Fibroblast of lung (primary cell): ENCODE results near the gene CLUH. TPM values are rescaled to one million over a fixed set of nuclear protein-coding genes. Genes with fewer than 3 reads are reported as not detected.

Experiments used
- DNase-seq, 2 donors: peaks; one replicate each; pipeline versions ENCODE4 v3.0.0 to v3.0.0-alpha.2; 2010; ENCODE audit warnings: low read depth in 2 of 2
- H2AFZ ChIP-seq: 2 replicates; pipeline ENCODE4 v1.5.1; 2012; ENCODE audit warnings: low read length, control low read depth, inconsistent platforms
- H3K27ac ChIP-seq: 2 replicates; pipeline ENCODE4 v1.5.1; 2011; ENCODE audit warnings: low read length, control low read depth; ENCODE audit not compliant: insufficient read depth
- H3K27me3 ChIP-seq: 2 replicates; pipeline ENCODE4 v1.5.1; 2011; ENCODE audit warnings: mild to moderate bottlenecking, low read length; ENCODE audit not compliant: control insufficient read depth, insufficient read depth
- H3K36me3 ChIP-seq: 2 replicates; pipeline ENCODE4 v1.5.1; 2011; ENCODE audit warnings: low read length; ENCODE audit not compliant: control insufficient read depth, insufficient read depth
- H3K4me1 ChIP-seq: 2 replicates; pipeline ENCODE4 v1.5.1; 2011; ENCODE audit warnings: low read length; ENCODE audit not compliant: control insufficient read depth, insufficient read depth; ENCODE audit errors: extremely low read depth
- H3K4me2 ChIP-seq: 2 replicates; pipeline ENCODE4 v1.5.1; 2011; ENCODE audit warnings: low read length, control low read depth; ENCODE audit not compliant: insufficient read depth; ENCODE audit errors: extremely low read depth
- H3K4me3 ChIP-seq, 4 experiments: fragments of 200-600 bp in 1 of 4; sonication (generic) in 1 of 4; replicated peaks in 1 of 4; 2 replicates each; pipeline ENCODE4 v1.5.1; 2011 to 2016; ENCODE audit warnings: low read length in 4 of 4, low read depth in 3 of 4, mild to moderate bottlenecking in 3 of 4, control low read depth in 2 of 4, inconsistent platforms in 1 of 4, mixed read lengths in 1 of 4; ENCODE audit not compliant: insufficient read depth in 1 of 4; ENCODE audit errors: control extremely low read depth in 1 of 4
- H3K79me2 ChIP-seq: 2 replicates; pipeline ENCODE4 v1.5.1; 2012; ENCODE audit warnings: mild to moderate bottlenecking, low read length, inconsistent platforms; ENCODE audit not compliant: control insufficient read depth, insufficient read depth
- H3K9ac ChIP-seq: 2 replicates; pipeline ENCODE4 v1.5.1; 2011; ENCODE audit warnings: mild to moderate bottlenecking, low read length, control low read depth; ENCODE audit not compliant: insufficient read depth
- H3K9me3 ChIP-seq: 2 replicates; pipeline ENCODE4 v1.5.1; 2012; ENCODE audit warnings: low read depth, low read length; ENCODE audit not compliant: control insufficient read depth, insufficient read depth
- H4K20me1 ChIP-seq: 2 replicates; pipeline ENCODE4 v1.5.1; 2011; ENCODE audit warnings: low read length; ENCODE audit not compliant: control insufficient read depth, insufficient read depth; ENCODE audit errors: extremely low read depth
- EZH2 ChIP-seq: IDR thresholded peaks from 2 replicates; pipeline ENCODE4 v1.5.1; 2012; ENCODE audit warnings: low read length, control low read depth, mild to moderate bottlenecking; ENCODE audit errors: missing control alignments
- polyA plus RNA-seq, 2 donors: library from polyadenylated mRNA; depleted of rRNA in 1 of 2; stranded (reverse) in 1 of 2; unstranded in 1 of 2; fragments of >200 nt; gene quantifications; 2 replicates each; pipeline ENCODE4 v1.2.1, GENCODE V29; 2011 to 2012; ENCODE audit warnings: missing spikeins in 1 of 2
- total RNA-seq: library from RNA; depleted of rRNA; stranded (reverse); fragments of >200 nt; gene quantifications from 2 replicates; pipeline ENCODE4 v1.2.1, GENCODE V29; 2014
- TF ChIP-seq, protein P1 (sequence below), 2 donors: IDR thresholded peaks in 1 of 2; conservative IDR thresholded peaks in 1 of 2; 1 replicate in 1 of 2; 2 replicates in 1 of 2; pipeline ENCODE4 v1.5.1; 2011 to 2012; ENCODE audit warnings: low read length in 2 of 2, control low read depth in 1 of 2, inconsistent platforms in 1 of 2, low read depth in 1 of 2, mild to moderate bottlenecking in 1 of 2

CLUH gene
- total and polyA plus RNA-seq, 2 donors (not counting 1 experiment from before 2014, with no cell fraction given), result 10.5 to 29.4 TPM

DNA sequence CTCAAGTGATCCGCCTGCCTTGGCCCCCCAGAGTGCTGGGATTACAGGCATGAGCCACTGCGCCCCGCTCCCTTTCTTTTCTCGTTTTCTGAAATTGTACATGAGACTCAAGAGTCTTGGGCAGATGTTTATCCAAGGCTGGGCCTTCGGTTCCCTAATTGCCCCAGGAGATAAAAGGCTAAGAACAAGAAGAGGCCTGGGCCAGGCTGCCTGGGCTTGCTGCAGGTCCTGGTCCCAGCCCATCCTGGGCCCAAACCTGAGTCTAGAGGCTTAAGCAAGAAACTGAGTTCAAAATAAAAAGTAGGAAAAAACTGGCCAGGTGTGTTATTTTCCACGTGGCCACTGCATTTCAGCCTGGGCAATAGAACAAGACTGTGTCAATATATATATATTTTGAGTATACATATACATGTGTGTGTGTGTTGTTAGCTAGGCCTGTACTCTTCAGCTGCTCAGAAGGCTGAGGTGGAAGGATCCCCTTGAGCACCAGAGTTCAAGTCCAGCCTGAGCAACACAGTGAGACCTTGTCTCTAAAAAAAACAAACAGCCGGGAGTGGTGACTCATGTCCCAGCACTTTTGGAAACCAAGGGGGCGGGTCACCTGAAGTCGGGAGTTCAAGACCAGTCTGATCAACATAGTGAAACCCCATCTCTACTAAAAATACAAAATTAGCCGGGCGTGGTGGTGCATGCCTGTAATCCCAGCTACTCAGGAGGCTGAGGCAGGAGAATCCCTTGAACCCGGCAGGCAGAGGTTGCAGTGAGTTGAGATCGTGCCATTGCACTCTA lies 6.8 kb upstream of the CLUH start:
- Histone ChIP-seq H3K27me3 (peaks cover 11% of the 10 kb centered on the region), H3K9me3 (no peaks in the 10 kb centered on the region), H3K4me2 (no peak overlapping the region), H4K20me1 (no peaks in the 10 kb centered on the region), H2AFZ (no peak overlapping the region), H3K4me3 (no peak overlapping the region), H3K79me2 (no peaks in the 10 kb centered on the region), H3K27ac (no peak overlapping the region), H3K9ac (no peak overlapping the region), H3K36me3 (no peaks in the 10 kb centered on the region), H3K4me1 (no peaks in the 10 kb centered on the region)
- DNase-seq, result peak in 1 of 2 donors; percentile 14
- TF ChIP-seq, protein P1, sequence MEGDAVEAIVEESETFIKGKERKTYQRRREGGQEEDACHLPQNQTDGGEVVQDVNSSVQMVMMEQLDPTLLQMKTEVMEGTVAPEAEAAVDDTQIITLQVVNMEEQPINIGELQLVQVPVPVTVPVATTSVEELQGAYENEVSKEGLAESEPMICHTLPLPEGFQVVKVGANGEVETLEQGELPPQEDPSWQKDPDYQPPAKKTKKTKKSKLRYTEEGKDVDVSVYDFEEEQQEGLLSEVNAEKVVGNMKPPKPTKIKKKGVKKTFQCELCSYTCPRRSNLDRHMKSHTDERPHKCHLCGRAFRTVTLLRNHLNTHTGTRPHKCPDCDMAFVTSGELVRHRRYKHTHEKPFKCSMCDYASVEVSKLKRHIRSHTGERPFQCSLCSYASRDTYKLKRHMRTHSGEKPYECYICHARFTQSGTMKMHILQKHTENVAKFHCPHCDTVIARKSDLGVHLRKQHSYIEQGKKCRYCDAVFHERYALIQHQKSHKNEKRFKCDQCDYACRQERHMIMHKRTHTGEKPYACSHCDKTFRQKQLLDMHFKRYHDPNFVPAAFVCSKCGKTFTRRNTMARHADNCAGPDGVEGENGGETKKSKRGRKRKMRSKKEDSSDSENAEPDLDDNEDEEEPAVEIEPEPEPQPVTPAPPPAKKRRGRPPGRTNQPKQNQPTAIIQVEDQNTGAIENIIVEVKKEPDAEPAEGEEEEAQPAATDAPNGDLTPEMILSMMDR (conservative IDR thresholded peaks at IDR 0.05 in 1 of 2, IDR thresholded peaks at IDR 0.05 in 1 of 2; ENCODE audit: low read depth in 1 of 2, low read length in 2 of 2), result no peak
- TF ChIP-seq EZH2, result no peak

DNA sequence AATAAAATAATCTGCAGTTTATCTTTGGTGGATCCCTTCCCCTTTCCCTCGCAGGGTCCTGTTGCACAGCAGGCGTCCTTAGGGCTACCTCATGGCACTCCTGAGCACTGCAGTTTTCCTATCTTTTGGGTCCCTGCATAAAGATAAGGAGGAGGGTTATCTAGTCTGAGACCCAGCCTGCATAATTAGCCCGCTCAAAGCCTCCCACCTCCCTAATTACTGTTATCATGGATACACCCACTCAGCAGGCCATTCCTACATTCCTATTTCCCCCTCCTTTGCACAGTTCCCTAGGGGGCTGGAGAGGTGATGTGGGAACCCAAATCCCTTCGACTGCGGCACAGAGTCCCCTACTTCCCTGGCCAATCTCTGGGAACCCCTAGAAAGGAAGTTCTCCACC lies 5.1 kb upstream of the CLUH start:
- no peaks in the 10 kb centered on the region for H3K9me3 ChIP-seq
- no peak overlapping the region for H3K27ac ChIP-seq
- H3K27me3 ChIP-seq, result no peaks in the 10 kb centered on the region
- no peaks in the 10 kb centered on the region for H3K4me1 ChIP-seq
- no peaks in the 10 kb centered on the region for H3K36me3 ChIP-seq
- no peak for DNase-seq
- H3K4me3 ChIP-seq, result no peak overlapping the region
- no peak overlapping the region for H3K9ac ChIP-seq
- H3K79me2 ChIP-seq, result no peaks in the 10 kb centered on the region
- H4K20me1 ChIP-seq, result no peaks in the 10 kb centered on the region
- no peak overlapping the region for H3K4me2 ChIP-seq
- TF ChIP-seq, protein P1 (conservative IDR thresholded peaks at IDR 0.05 in 1 of 2, IDR thresholded peaks at IDR 0.05 in 1 of 2; ENCODE audit: low read depth in 1 of 2, low read length in 2 of 2), result no peak
- TF ChIP-seq EZH2, result no peak
- no peak overlapping the region for H2AFZ ChIP-seq

- DNase-seq, result no peak
- no peaks in the 10 kb centered on the region for H3K36me3 ChIP-seq
- TF ChIP-seq, protein P1 (conservative IDR thresholded peaks at IDR 0.05 in 1 of 2, IDR thresholded peaks at IDR 0.05 in 1 of 2; ENCODE audit: low read depth in 1 of 2, low read length in 2 of 2), result no peak
- no peak for TF ChIP-seq EZH2
- H3K79me2 ChIP-seq, result peaks cover 24% of the 10 kb centered on the region
- H3K4me1 ChIP-seq, result peaks cover 7% of the 10 kb centered on the region
- H3K9me3 ChIP-seq, result no peaks in the 10 kb centered on the region
- H2AFZ ChIP-seq, result no peak overlapping the region
- H3K4me2 ChIP-seq, result no peak overlapping the region
- H3K4me3 ChIP-seq, result no peak overlapping the region
- H3K27ac ChIP-seq, result no peak overlapping the region
- H3K9ac ChIP-seq, result no peak overlapping the region
- no peaks in the 10 kb centered on the region for H4K20me1 ChIP-seq
- H3K27me3 ChIP-seq, result no peaks in the 10 kb centered on the region
Measured at GRCh38 chr17:2713881-2714280, 2.3 kb upstream of the CLUH start.
